T-helper 1 cell treated with Interleukin-12 subunit alpha and Interleukin-12 subunit beta and Interleukin-4 antibody, amounts not matched to agents 30 μg/mL and 1 μg/mL, for 36 hours (primary cell): ENCODE results near the gene OR52H1.

Source experiments
- H3K27ac Mint-ChIP-seq: one replicate; pipeline ENCODE4 v1.8.0; 2021; ENCODE audit warnings: mild to moderate bottlenecking, mixed read lengths
- H3K27me3 Mint-ChIP-seq: one replicate; pipeline ENCODE4 v1.8.0; 2021; ENCODE audit warnings: low read depth, mixed read lengths
- H3K36me3 Mint-ChIP-seq: one replicate; pipeline ENCODE4 v1.8.0; 2021; ENCODE audit warnings: low read depth, mixed read lengths
- H3K4me1 Mint-ChIP-seq: one replicate; pipeline ENCODE4 v1.8.0; 2021; ENCODE audit warnings: low read depth, mixed read lengths
- H3K4me3 Mint-ChIP-seq: one replicate; pipeline ENCODE4 v1.8.0; 2021; ENCODE audit warnings: mild to moderate bottlenecking, moderate library complexity, mixed read lengths
- H3K9me3 Mint-ChIP-seq: one replicate; pipeline ENCODE4 v1.8.0; 2021; ENCODE audit warnings: mixed read lengths

The OR52H1 gene

GRCh38 chr11:5556596-5557188, 8.4 kb upstream of the OR52H1 start:
- no peak overlapping the region for H3K4me3 Mint-ChIP-seq
- H3K36me3 Mint-ChIP-seq, result no peaks in the 10 kb centered on the region
- no peak overlapping the region for H3K27ac Mint-ChIP-seq
- H3K9me3 Mint-ChIP-seq, result no peaks in the 10 kb centered on the region
- H3K4me1 Mint-ChIP-seq, result no peaks in the 10 kb centered on the region
- H3K27me3 Mint-ChIP-seq, result peaks cover 15% of the 10 kb centered on the region

GRCh38 chr11:5553343-5553742, 5.0 kb upstream of the OR52H1 start:
- H3K4me1 Mint-ChIP-seq, result no peaks in the 10 kb centered on the region
- H3K27me3 Mint-ChIP-seq, result peaks cover 18% of the 10 kb centered on the region
- H3K27ac Mint-ChIP-seq, result no peak overlapping the region
- no peaks in the 10 kb centered on the region for H3K36me3 Mint-ChIP-seq
- H3K9me3 Mint-ChIP-seq, result no peaks in the 10 kb centered on the region
- no peak overlapping the region for H3K4me3 Mint-ChIP-seq

DNA sequence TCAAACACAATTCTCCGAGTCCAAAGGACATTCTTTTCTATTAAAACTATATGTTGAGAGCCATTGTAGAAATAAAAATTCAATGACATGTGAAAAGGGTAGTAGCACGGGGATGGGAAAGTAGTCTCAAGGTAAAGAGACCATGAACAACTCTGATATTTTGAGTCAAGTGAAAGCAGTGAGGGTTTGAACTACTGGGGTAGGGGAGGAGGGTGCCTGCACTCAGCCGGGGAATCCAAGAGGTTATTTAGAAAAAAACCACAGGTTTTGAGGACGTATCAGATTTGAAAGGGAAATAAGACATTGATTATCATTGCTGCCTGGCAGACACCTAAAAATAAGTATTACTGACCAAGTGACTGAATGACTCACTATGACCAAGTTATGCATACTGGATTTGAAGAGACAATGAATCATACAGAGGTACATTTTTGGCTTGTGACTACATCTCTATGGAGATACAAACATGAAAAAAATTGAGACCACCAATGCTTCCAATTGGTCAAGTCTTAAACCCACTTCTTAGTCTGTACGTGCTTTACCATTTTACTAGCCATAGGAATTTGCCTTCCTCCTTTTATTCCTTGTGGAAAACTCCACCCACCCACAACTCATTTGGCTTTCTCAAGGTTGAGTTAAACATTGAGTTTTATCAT, 2.2 kb upstream of the OR52H1 start:
- Mint-ChIP-seq H3K9me3 (no peaks in the 10 kb centered on the region), H3K27ac (no peak overlapping the region)

GRCh38 chr11:5547982-5548381, 358 bp downstream of the OR52H1 start:
- H3K36me3 Mint-ChIP-seq, result no peaks in the 10 kb centered on the region
- H3K4me3 Mint-ChIP-seq, result no peak overlapping the region
- no peaks in the 10 kb centered on the region for H3K9me3 Mint-ChIP-seq
- H3K27me3 Mint-ChIP-seq, result peaks cover 5% of the 10 kb centered on the region
- no peaks in the 10 kb centered on the region for H3K4me1 Mint-ChIP-seq
- no peak overlapping the region for H3K27ac Mint-ChIP-seq

More for the DNA sequence above, 2.2 kb upstream of the OR52H1 start:
- no peaks in the 10 kb centered on the region for H3K4me1 Mint-ChIP-seq
- H3K27me3 Mint-ChIP-seq, result peaks cover 13% of the 10 kb centered on the region
- no peaks in the 10 kb centered on the region for H3K36me3 Mint-ChIP-seq
- no peak overlapping the region for H3K4me3 Mint-ChIP-seq

- Mint-ChIP-seq H3K9me3 (no peaks in the 10 kb centered on the region), H3K4me3 (no peak overlapping the region), H3K36me3 (no peaks in the 10 kb centered on the region), H3K27ac (no peak overlapping the region), H3K27me3 (peaks cover under 1% of the 10 kb centered on the region), H3K4me1 (no peaks in the 10 kb centered on the region)
Observed at GRCh38 chr11:5546457-5546856, 1.9 kb downstream of the OR52H1 start.

DNA sequence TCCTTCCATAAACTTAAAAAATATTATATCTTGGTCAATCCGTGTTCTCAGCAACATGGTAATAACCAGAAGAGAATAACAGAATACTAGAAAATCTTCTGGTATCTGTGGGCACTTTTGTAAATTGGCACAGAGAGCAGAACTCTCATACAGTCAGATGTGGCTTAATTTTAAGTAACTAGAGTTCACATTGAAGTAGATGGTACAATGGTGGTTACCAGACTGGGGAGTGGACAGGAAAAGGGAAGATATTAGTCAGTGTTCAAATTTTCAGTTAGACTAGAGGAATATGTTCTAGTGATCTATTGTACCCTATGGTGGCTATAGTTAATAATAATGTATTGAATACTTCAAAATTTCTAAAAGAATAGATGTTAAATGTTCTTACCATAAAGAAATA, 6.9 kb downstream of the OR52H1 start:
- Mint-ChIP-seq H3K27ac (no peak overlapping the region), H3K4me3 (no peak overlapping the region), H3K36me3 (no peaks in the 10 kb centered on the region), H3K9me3 (no peaks in the 10 kb centered on the region), H3K27me3 (peaks cover 4% of the 10 kb centered on the region), H3K4me1 (no peaks in the 10 kb centered on the region)

GRCh38 chr11:5536482-5536881, 11.9 kb downstream of the OR52H1 start:
- H3K27me3 Mint-ChIP-seq, result peaks cover 4% of the 10 kb centered on the region
- no peak overlapping the region for H3K4me3 Mint-ChIP-seq
- H3K9me3 Mint-ChIP-seq, result no peaks in the 10 kb centered on the region
- no peaks in the 10 kb centered on the region for H3K36me3 Mint-ChIP-seq
- no peaks in the 10 kb centered on the region for H3K4me1 Mint-ChIP-seq
- no peak overlapping the region for H3K27ac Mint-ChIP-seq

DNA sequence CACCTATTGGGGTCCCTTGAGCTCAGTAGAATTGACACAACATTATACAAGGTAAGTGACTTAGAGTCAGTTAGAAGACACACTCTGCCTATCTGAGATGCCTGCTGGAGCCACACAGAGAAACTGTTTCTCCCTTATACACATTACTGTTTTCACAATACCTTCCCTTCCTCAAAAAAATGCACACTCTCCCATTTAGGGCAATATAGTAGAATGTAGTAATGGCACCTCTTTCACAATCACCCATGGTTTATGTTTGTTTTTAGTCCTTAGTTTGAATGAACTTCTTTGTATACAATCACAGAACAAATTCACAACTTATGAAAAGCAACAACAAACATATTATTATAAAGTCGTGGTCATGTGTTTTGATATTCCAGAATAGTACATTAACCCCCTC, 14.3 kb downstream of the OR52H1 start:
- H3K27me3 Mint-ChIP-seq, result no peaks in the 10 kb centered on the region
- no peaks in the 10 kb centered on the region for H3K4me1 Mint-ChIP-seq
- no peaks in the 10 kb centered on the region for H3K9me3 Mint-ChIP-seq
- H3K36me3 Mint-ChIP-seq, result no peaks in the 10 kb centered on the region
- H3K27ac Mint-ChIP-seq, result no peak overlapping the region
- no peak overlapping the region for H3K4me3 Mint-ChIP-seq

GRCh38 chr11:5531053-5531831, 17.1 kb downstream of the OR52H1 start:
- H3K4me1 Mint-ChIP-seq, result no peaks in the 10 kb centered on the region
- H3K4me3 Mint-ChIP-seq, result no peak overlapping the region
- no peaks in the 10 kb centered on the region for H3K36me3 Mint-ChIP-seq
- H3K9me3 Mint-ChIP-seq, result no peaks in the 10 kb centered on the region
- no peaks in the 10 kb centered on the region for H3K27me3 Mint-ChIP-seq
- H3K27ac Mint-ChIP-seq, result no peak overlapping the region

GRCh38 chr11:5528495-5528894, 19.8 kb downstream of the OR52H1 start:
- H3K27me3 Mint-ChIP-seq, result no peaks in the 10 kb centered on the region
- no peaks in the 10 kb centered on the region for H3K9me3 Mint-ChIP-seq
- H3K36me3 Mint-ChIP-seq, result no peaks in the 10 kb centered on the region
- H3K4me1 Mint-ChIP-seq, result no peaks in the 10 kb centered on the region
- H3K27ac Mint-ChIP-seq, result no peak overlapping the region
- no peak overlapping the region for H3K4me3 Mint-ChIP-seq

- H3K4me1 Mint-ChIP-seq, result no peaks in the 10 kb centered on the region
- no peaks in the 10 kb centered on the region for H3K9me3 Mint-ChIP-seq
- H3K36me3 Mint-ChIP-seq, result no peaks in the 10 kb centered on the region
- no peak overlapping the region for H3K4me3 Mint-ChIP-seq
- no peaks in the 10 kb centered on the region for H3K27me3 Mint-ChIP-seq
- no peak overlapping the region for H3K27ac Mint-ChIP-seq
Observed at GRCh38 chr11:5527716-5528115, 20.6 kb downstream of the OR52H1 start.

- no peaks in the 10 kb centered on the region for H3K27me3 Mint-ChIP-seq
- H3K36me3 Mint-ChIP-seq, result no peaks in the 10 kb centered on the region
- no peak overlapping the region for H3K27ac Mint-ChIP-seq
- no peak overlapping the region for H3K4me3 Mint-ChIP-seq
- H3K4me1 Mint-ChIP-seq, result no peaks in the 10 kb centered on the region
- no peaks in the 10 kb centered on the region for H3K9me3 Mint-ChIP-seq
Observed at GRCh38 chr11:5524756-5525155, 23.6 kb downstream of the OR52H1 start.

- Mint-ChIP-seq H3K27me3 (no peaks in the 10 kb centered on the region), H3K9me3 (no peaks in the 10 kb centered on the region), H3K36me3 (no peaks in the 10 kb centered on the region), H3K27ac (no peak overlapping the region), H3K4me3 (no peak overlapping the region), H3K4me1 (no peaks in the 10 kb centered on the region)
Observed at GRCh38 chr11:5522308-5522707, 26.0 kb downstream of the OR52H1 start.

GRCh38 chr11:5521540-5521939, 26.8 kb downstream of the OR52H1 start:
- H3K4me3 Mint-ChIP-seq, result no peak overlapping the region
- no peaks in the 10 kb centered on the region for H3K9me3 Mint-ChIP-seq
- H3K27ac Mint-ChIP-seq, result no peak overlapping the region
- H3K4me1 Mint-ChIP-seq, result no peaks in the 10 kb centered on the region
- H3K27me3 Mint-ChIP-seq, result no peaks in the 10 kb centered on the region
- H3K36me3 Mint-ChIP-seq, result no peaks in the 10 kb centered on the region

- Mint-ChIP-seq H3K27ac (no peak within 1 kb of the TSS), H3K36me3 (no peaks in the 10 kb centered on the region), H3K4me1 (no peaks in the 10 kb centered on the region), H3K4me3 (no peak within 1 kb of the TSS), H3K27me3 (peaks cover 4% of the 10 kb centered on the region), H3K9me3 (no peaks in the 10 kb centered on the region)
Observed at GRCh38 chr11:5516599-5516998, 31.7 kb downstream of the OR52H1 start, which contains the start of gene UBQLNL. Gene UBQLNL (minus strand): TSS chr11:5516699. CDS start chr11:5516441, 258 bp downstream.
